IPS-15b (cell line): ENCODE data around the gene CPN2.

Source experiments
- H3K27me3 ChIP-seq: one replicate; pipeline ENCODE4 v1.6.1; 2013; ENCODE audit warnings: low read length; ENCODE audit not compliant: control insufficient read depth, insufficient read depth
- H3K36me3 ChIP-seq: one replicate; pipeline ENCODE4 v1.6.1; 2013; ENCODE audit warnings: low read length; ENCODE audit not compliant: control insufficient read depth, insufficient read depth
- H3K4me1 ChIP-seq: one replicate; pipeline ENCODE4 v1.6.1; 2013; ENCODE audit warnings: mild to moderate bottlenecking, low read length; ENCODE audit not compliant: control insufficient read depth, insufficient read depth
- H3K4me3 ChIP-seq: one replicate; pipeline ENCODE4 v1.5.1; 2013; ENCODE audit warnings: low read depth, low read length
- H3K9ac ChIP-seq: one replicate; pipeline ENCODE4 v1.6.1; 2013; ENCODE audit warnings: low read depth, mild to moderate bottlenecking, low read length
- H3K9me3 ChIP-seq: one replicate; pipeline ENCODE4 v1.6.1; 2013; ENCODE audit warnings: mild to moderate bottlenecking, low read length; ENCODE audit not compliant: control insufficient read depth, insufficient read depth

Gene CPN2

GRCh38 chr3:194351080-194351672 lies at the start of gene CPN2:
CPN2 (minus strand) TSS chr3:194351328; CDS start chr3:194342702, 8,626 bp downstream.
- H3K4me1 ChIP-seq: no peaks in the 10 kb centered on the region
- no peaks in the 10 kb centered on the region for H3K9me3 ChIP-seq
- no peaks in the 10 kb centered on the region for H3K27me3 ChIP-seq
- H3K4me3 ChIP-seq: no peak within 1 kb of the TSS
- no peaks in the 10 kb centered on the region for H3K36me3 ChIP-seq
- H3K9ac ChIP-seq: no peak within 1 kb of the TSS

- Histone ChIP-seq H3K36me3 (no peaks in the 10 kb centered on the region), H3K4me1 (peaks cover 2% of the 10 kb centered on the region), H3K9ac (no peak overlapping the region), H3K27me3 (peaks cover 16% of the 10 kb centered on the region), H3K9me3 (no peaks in the 10 kb centered on the region), H3K4me3 (no peak overlapping the region)
Measured at GRCh38 chr3:194399874-194400411, 48.8 kb upstream of the CPN2 start.

GRCh38 chr3:194399166-194399565 lies 48.0 kb upstream of the CPN2 start, which contains the start of gene GP5:
GP5 (minus strand) TSS chr3:194399266; CDS start chr3:194398282, 984 bp downstream.
- H3K36me3 ChIP-seq: no peaks in the 10 kb centered on the region
- peaks cover 16% of the 10 kb centered on the region for H3K27me3 ChIP-seq
- no peak within 1 kb of the TSS for H3K4me3 ChIP-seq
- H3K9me3 ChIP-seq: no peaks in the 10 kb centered on the region
- no peak within 1 kb of the TSS for H3K9ac ChIP-seq
- H3K4me1 ChIP-seq: peaks cover 2% of the 10 kb centered on the region

- H3K9me3 ChIP-seq: no peaks in the 10 kb centered on the region
- peaks cover 16% of the 10 kb centered on the region for H3K27me3 ChIP-seq
- no peak overlapping the region for H3K4me3 ChIP-seq
- H3K36me3 ChIP-seq: no peaks in the 10 kb centered on the region
- H3K4me1 ChIP-seq: peaks cover 2% of the 10 kb centered on the region
- no peak overlapping the region for H3K9ac ChIP-seq
Measured at GRCh38 chr3:194397757-194398312, 46.7 kb upstream of the CPN2 start.

- Histone ChIP-seq H3K9me3 (no peaks in the 10 kb centered on the region), H3K4me1 (peaks cover 2% of the 10 kb centered on the region), H3K36me3 (no peaks in the 10 kb centered on the region), H3K27me3 (peaks cover 16% of the 10 kb centered on the region), H3K4me3 (peak overlapping the region; percentile 39), H3K9ac (no peak overlapping the region)
Measured at GRCh38 chr3:194396859-194397756, 46.0 kb upstream of the CPN2 start.

GRCh38 chr3:194396539-194396858 lies 45.4 kb upstream of the CPN2 start:
- H3K4me1 ChIP-seq: no peaks in the 10 kb centered on the region
- H3K36me3 ChIP-seq: no peaks in the 10 kb centered on the region
- H3K9ac ChIP-seq: no peak overlapping the region
- H3K27me3 ChIP-seq: peaks cover 16% of the 10 kb centered on the region
- H3K9me3 ChIP-seq: no peaks in the 10 kb centered on the region
- peak overlapping the region; percentile 35 for H3K4me3 ChIP-seq

GRCh38 chr3:194395778-194396538 lies 44.8 kb upstream of the CPN2 start:
- Histone ChIP-seq H3K9me3 (no peaks in the 10 kb centered on the region), H3K4me1 (no peaks in the 10 kb centered on the region), H3K36me3 (no peaks in the 10 kb centered on the region), H3K27me3 (peaks cover 16% of the 10 kb centered on the region), H3K9ac (no peak overlapping the region), H3K4me3 (peak overlapping the region; percentile 35)

- Histone ChIP-seq H3K27me3 (peaks cover 16% of the 10 kb centered on the region), H3K36me3 (no peaks in the 10 kb centered on the region), H3K4me1 (no peaks in the 10 kb centered on the region), H3K4me3 (no peak overlapping the region), H3K9ac (no peak overlapping the region), H3K9me3 (no peaks in the 10 kb centered on the region)
Measured at GRCh38 chr3:194395212-194395611, 44.1 kb upstream of the CPN2 start.

GRCh38 chr3:194392576-194392975 lies 41.4 kb upstream of the CPN2 start:
- Histone ChIP-seq H3K9me3 (no peaks in the 10 kb centered on the region), H3K27me3 (peaks cover 4% of the 10 kb centered on the region), H3K4me1 (no peaks in the 10 kb centered on the region), H3K4me3 (no peak overlapping the region), H3K36me3 (no peaks in the 10 kb centered on the region), H3K9ac (no peak overlapping the region)

GRCh38 chr3:194390835-194391234 lies 39.7 kb upstream of the CPN2 start:
- Histone ChIP-seq H3K36me3 (no peaks in the 10 kb centered on the region), H3K9ac (no peak overlapping the region), H3K4me1 (no peaks in the 10 kb centered on the region), H3K27me3 (no peaks in the 10 kb centered on the region), H3K4me3 (no peak overlapping the region), H3K9me3 (no peaks in the 10 kb centered on the region)

- no peaks in the 10 kb centered on the region for H3K4me1 ChIP-seq
- no peaks in the 10 kb centered on the region for H3K27me3 ChIP-seq
- H3K9me3 ChIP-seq: no peaks in the 10 kb centered on the region
- no peak overlapping the region for H3K9ac ChIP-seq
- no peak overlapping the region for H3K4me3 ChIP-seq
- no peaks in the 10 kb centered on the region for H3K36me3 ChIP-seq
Measured at GRCh38 chr3:194389269-194389668, 38.1 kb upstream of the CPN2 start.
